Loucy (cell line): ENCODE measurements around the gene ZNF121.
"Not testable (repeated sequence)": the region's sequence is repeated elsewhere in the genome, so short reads cannot be mapped to it uniquely, and the experiment has no call there.

ENCODE experiments used
- H2AFZ ChIP-seq: fragments of 200-600 bp; sonication (generic); 2 replicates; pipeline ENCODE4 v1.6.0; 2016; ENCODE audit warnings: antibody characterized with exemption, mild to moderate bottlenecking, low read length, moderate library complexity
- H3F3A ChIP-seq: fragments of 200-600 bp; 2 replicates; pipeline ENCODE4 v1.6.0; 2016; ENCODE audit warnings: antibody characterized with exemption, low read depth, mild to moderate bottlenecking
- H3K27me3 ChIP-seq: fragments of 200-600 bp; sonication (generic); 2 replicates; pipeline ENCODE4 v1.6.1; 2014; ENCODE audit warnings: low read length, mild to moderate bottlenecking; ENCODE audit not compliant: insufficient read depth, poor library complexity, severe bottlenecking
- H3K36me3 ChIP-seq: fragments of 200-600 bp; sonication (generic); 2 replicates; pipeline ENCODE4 v1.6.1; 2016; ENCODE audit warnings: low read length; ENCODE audit not compliant: insufficient read depth
- H3K4me1 ChIP-seq: fragments of 200-600 bp; sonication (generic); 2 replicates; pipeline ENCODE4 v1.5.1; 2014; ENCODE audit warnings: low read length, mild to moderate bottlenecking; ENCODE audit not compliant: insufficient read depth, poor library complexity, severe bottlenecking
- H3K4me2 ChIP-seq: fragments of 200-600 bp; sonication (generic); 2 replicates; pipeline ENCODE4 v1.6.0; 2014; ENCODE audit warnings: antibody characterized with exemption, low read length, low read depth, mild to moderate bottlenecking; ENCODE audit not compliant: poor library complexity, severe bottlenecking
- H3K4me3 ChIP-seq: fragments of 200-600 bp; sonication (generic); 2 replicates; pipeline ENCODE4 v1.5.1; 2014; ENCODE audit warnings: low read length, mild to moderate bottlenecking, mixed read lengths; ENCODE audit not compliant: poor library complexity, severe bottlenecking
- H3K79me2 ChIP-seq: fragments of 200-600 bp; sonication (generic); 2 replicates; pipeline ENCODE4 v1.6.1; 2014; ENCODE audit warnings: low read length; ENCODE audit not compliant: insufficient read depth
- H3K9ac ChIP-seq: fragments of 200-600 bp; sonication (generic); 2 replicates; pipeline ENCODE4 v1.6.0; 2014; ENCODE audit warnings: mild to moderate bottlenecking, low read depth, low read length, moderate library complexity; ENCODE audit not compliant: poor library complexity, severe bottlenecking
- H3K9me2 ChIP-seq: fragments of 200-600 bp; sonication (generic); replicated peaks from 2 replicates; pipeline ENCODE4 v1.6.1; 2016; ENCODE audit warnings: low read depth, low read length, mixed read lengths
- H3K9me3 ChIP-seq: fragments of 200-600 bp; sonication (generic); 2 replicates; pipeline ENCODE4 v1.6.1; 2014; ENCODE audit warnings: mild to moderate bottlenecking, antibody characterized with exemption, low read length, low read depth; ENCODE audit not compliant: insufficient read depth
- H4K20me1 ChIP-seq: fragments of 200-600 bp; sonication (generic); 2 replicates; pipeline ENCODE4 v1.6.0; 2014; ENCODE audit warnings: antibody characterized with exemption, low read length, mild to moderate bottlenecking; ENCODE audit not compliant: insufficient read depth, poor library complexity, severe bottlenecking
- CTCF ChIP-seq: fragments of 200-600 bp; sonication (generic); conservative IDR thresholded peaks from 2 replicates; pipeline ENCODE4 v1.5.1; 2014; ENCODE audit warnings: mild to moderate bottlenecking, antibody characterized with exemption, low read length
- EZH2phosphoT487 ChIP-seq: fragments of 200-600 bp; IDR thresholded peaks from 2 replicates; pipeline ENCODE4 v1.6.1; 2018; ENCODE audit warnings: antibody characterized with exemption, mild to moderate bottlenecking, moderate library complexity, borderline replicate concordance

The ZNF121 gene

GRCh38 chr19:9547870-9548269 lies 36.4 kb downstream of the ZNF121 start:
- H3F3A ChIP-seq, result no peaks in the 10 kb centered on the region
- no peaks in the 10 kb centered on the region for H3K79me2 ChIP-seq
- no peak for TF ChIP-seq CTCF
- no peak for TF ChIP-seq EZH2phosphoT487

GRCh38 chr19:9541281-9541680 lies 43.0 kb downstream of the ZNF121 start:
- not testable (repeated sequence) for H3K9me3 ChIP-seq, H3F3A ChIP-seq, H3K4me2 ChIP-seq, H3K36me3 ChIP-seq, H3K4me3 ChIP-seq, H3K9me2 ChIP-seq, H4K20me1 ChIP-seq, H2AFZ ChIP-seq, H3K27me3 ChIP-seq, H3K4me1 ChIP-seq, H3K9ac ChIP-seq
- peaks cover 15% of the 10 kb centered on the region for H3K79me2 ChIP-seq

More at GRCh38 chr19:9547870-9548269, 36.4 kb downstream of the ZNF121 start:
- Histone ChIP-seq H3K4me3 (no peak overlapping the region), H3K9me2 (no peaks in the 10 kb centered on the region), H3K4me2 (no peak overlapping the region), H3K4me1 (no peaks in the 10 kb centered on the region), H3K36me3 (no peaks in the 10 kb centered on the region), H3K9me3 (peaks cover 3% of the 10 kb centered on the region; the same call in 1 of the 2 replicates), H3K27me3 (no peaks in the 10 kb centered on the region), H3K9ac (no peak overlapping the region), H2AFZ (no peak overlapping the region), H4K20me1 (no peaks in the 10 kb centered on the region)

GRCh38 chr19:9539921-9540320 lies 44.4 kb downstream of the ZNF121 start:
- H3K9me2 ChIP-seq, H4K20me1 ChIP-seq, H3K4me2 ChIP-seq, H3K9ac ChIP-seq, H2AFZ ChIP-seq, H3K27me3 ChIP-seq, H3K4me3 ChIP-seq, H3K4me1 ChIP-seq, H3K9me3 ChIP-seq, H3F3A ChIP-seq, H3K36me3 ChIP-seq: not testable (repeated sequence)
- peaks cover 15% of the 10 kb centered on the region for H3K79me2 ChIP-seq

- H2AFZ ChIP-seq, H3K9ac ChIP-seq, H3K36me3 ChIP-seq, H3F3A ChIP-seq, H4K20me1 ChIP-seq, H3K27me3 ChIP-seq, H3K9me3 ChIP-seq, H3K4me1 ChIP-seq, H3K9me2 ChIP-seq: not testable (repeated sequence)
- Histone ChIP-seq H3K79me2 (peaks cover 15% of the 10 kb centered on the region), H3K4me3 (peak overlapping the region; percentile 87), H3K4me2 (peak overlapping the region; percentile 59)
Observed at GRCh38 chr19:9539201-9539600, 45.1 kb downstream of the ZNF121 start.
